AG04450 (cell line): ENCODE data around the gene AFF3. TPM values are rescaled to one million over a fixed set of nuclear protein-coding genes. Genes with fewer than 3 reads are reported as not detected.

Experiments
- CTCF ChIA-PET: fragments of 300-600, 350-600 bp; formaldehyde crosslinking; extraction: SDS; loops from one replicate; lab custom pipeline; 2022; ENCODE audit warnings: antibody characterized with exemption, inconsistent platforms; lab: Charles Lee
- POLR2A ChIA-PET: fragments of 350-600 bp; formaldehyde crosslinking; extraction: SDS; loops from one replicate; lab custom pipeline; 2021; ENCODE audit warnings: antibody characterized with exemption, inconsistent platforms; lab: Yijun Ruan, JAX
- DNase-seq: peaks from one replicate; pipeline ENCODE4 v3.0.0-alpha.2; 2011; ENCODE audit warnings: low read depth, low spot score
- H3K27ac ChIP-seq: one replicate; pipeline ENCODE4 v1.5.1; 2012; ENCODE audit warnings: low read depth, low read length, control low read depth
- H3K27me3 ChIP-seq: one replicate; pipeline ENCODE4 v1.6.0; 2012; ENCODE audit warnings: low read length; ENCODE audit not compliant: control insufficient read depth, insufficient read depth
- H3K4me3 ChIP-seq: 2 replicates; pipeline ENCODE4 v1.5.1; 2011; ENCODE audit warnings: mild to moderate bottlenecking, low read depth, low read length, control low read depth
- H3K9me3 ChIP-seq: 2 replicates; pipeline ENCODE4 v1.5.1; 2012; ENCODE audit warnings: low read length; ENCODE audit not compliant: control insufficient read depth, insufficient read depth
- polyA plus RNA-seq: library from polyadenylated mRNA; depleted of rRNA; stranded (reverse); fragments of >200 nt; gene quantifications from 2 replicates; pipeline ENCODE4 v1.2.3, GENCODE V29; 2011
- TF ChIP-seq, protein P1 (sequence below): IDR thresholded peaks from 2 replicates; pipeline ENCODE4 v1.5.1; 2011; ENCODE audit warnings: low read depth, low read length, control low read depth, inconsistent platforms

Gene AFF3
- polyA plus RNA-seq, 1 experiment: 17.9 TPM

DNA sequence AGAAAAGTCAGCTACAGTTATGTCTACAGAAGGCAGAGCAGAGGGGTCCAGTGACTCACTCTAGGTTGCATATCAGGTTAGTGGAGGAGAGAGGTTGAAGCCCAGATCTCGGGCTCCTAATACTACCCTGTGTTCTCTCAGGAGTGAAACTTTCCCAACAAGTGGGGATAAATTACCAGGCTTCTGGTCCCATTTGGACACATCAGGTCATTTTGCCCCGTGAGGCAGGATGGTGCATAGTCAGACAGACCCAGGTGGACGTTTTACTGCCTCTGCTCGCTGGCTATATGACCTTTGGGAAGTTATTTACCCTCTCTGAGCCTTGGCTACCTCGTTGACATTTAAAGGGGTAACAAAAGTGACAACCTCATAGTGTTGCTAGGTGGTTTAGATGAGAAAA is 524.6 kb downstream of the AFF3 start:
- TF ChIP-seq, protein P1, sequence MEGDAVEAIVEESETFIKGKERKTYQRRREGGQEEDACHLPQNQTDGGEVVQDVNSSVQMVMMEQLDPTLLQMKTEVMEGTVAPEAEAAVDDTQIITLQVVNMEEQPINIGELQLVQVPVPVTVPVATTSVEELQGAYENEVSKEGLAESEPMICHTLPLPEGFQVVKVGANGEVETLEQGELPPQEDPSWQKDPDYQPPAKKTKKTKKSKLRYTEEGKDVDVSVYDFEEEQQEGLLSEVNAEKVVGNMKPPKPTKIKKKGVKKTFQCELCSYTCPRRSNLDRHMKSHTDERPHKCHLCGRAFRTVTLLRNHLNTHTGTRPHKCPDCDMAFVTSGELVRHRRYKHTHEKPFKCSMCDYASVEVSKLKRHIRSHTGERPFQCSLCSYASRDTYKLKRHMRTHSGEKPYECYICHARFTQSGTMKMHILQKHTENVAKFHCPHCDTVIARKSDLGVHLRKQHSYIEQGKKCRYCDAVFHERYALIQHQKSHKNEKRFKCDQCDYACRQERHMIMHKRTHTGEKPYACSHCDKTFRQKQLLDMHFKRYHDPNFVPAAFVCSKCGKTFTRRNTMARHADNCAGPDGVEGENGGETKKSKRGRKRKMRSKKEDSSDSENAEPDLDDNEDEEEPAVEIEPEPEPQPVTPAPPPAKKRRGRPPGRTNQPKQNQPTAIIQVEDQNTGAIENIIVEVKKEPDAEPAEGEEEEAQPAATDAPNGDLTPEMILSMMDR: no peak
- Histone ChIP-seq H3K27ac (no peak overlapping the region), H3K27me3 (no peaks in the 10 kb centered on the region), H3K4me3 (no peak overlapping the region), H3K9me3 (peaks cover 4% of the 10 kb centered on the region; the same call in 1 of the 2 replicates)
- ChIA-PET POLR2A (no interaction called here), CTCF (no interaction called here)
- no peak for DNase-seq

DNA sequence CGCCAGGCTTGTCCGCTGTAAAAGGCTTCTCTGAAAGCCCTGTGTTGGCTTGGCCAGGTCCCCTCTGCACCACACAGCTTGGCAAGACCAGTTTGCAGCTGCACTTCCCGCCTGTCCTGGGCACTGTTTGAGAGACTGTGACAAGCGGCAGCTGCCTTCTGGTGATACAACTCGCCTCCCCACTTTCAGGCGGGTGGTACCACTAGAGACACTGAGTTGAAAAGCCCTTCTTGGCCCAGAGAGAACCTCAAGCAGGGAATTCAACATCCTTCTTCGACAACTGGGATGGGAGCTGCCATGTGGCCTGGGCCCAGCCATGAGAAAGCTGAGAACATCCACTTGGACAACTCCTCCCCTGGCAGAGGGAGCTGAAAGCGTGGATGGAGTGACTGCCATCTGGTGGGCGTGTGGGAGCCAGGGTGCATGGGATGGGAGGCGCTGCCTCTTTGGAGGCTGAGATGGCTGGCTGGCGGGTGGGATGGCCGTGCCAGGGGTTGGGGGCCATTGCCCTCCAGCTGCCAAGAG is 527.1 kb downstream of the AFF3 start:
- Histone ChIP-seq H3K9me3 (peaks cover 4% of the 10 kb centered on the region; the same call in 1 of the 2 replicates), H3K27me3 (no peaks in the 10 kb centered on the region), H3K27ac (no peak overlapping the region), H3K4me3 (no peak overlapping the region)
- no peak for DNase-seq
- ChIA-PET POLR2A (no interaction called here), CTCF (no interaction called here)
- TF ChIP-seq, protein P1: no peak

DNA sequence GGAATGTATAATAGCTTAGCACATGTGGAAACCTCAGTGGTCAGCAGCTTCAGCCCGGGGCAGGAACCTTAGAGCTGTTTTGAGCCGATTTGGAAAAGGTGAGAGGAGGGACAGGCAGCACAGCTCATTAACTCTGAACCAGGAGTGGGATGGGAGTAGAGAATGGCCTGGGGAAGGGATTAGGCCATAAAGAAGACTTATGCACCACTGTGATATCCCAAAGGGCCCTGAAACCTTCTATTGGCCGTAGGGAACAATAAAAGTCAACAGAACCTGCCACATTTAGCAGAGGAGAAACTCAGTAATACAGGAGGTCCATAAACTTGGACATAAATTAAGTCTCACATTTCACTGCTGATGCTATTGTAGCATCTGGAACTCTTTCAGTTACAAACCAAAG is 528.4 kb downstream of the AFF3 start:
- no peak for DNase-seq
- H3K4me3 ChIP-seq: no peak overlapping the region
- POLR2A ChIA-PET: no interaction called here
- peaks cover 4% of the 10 kb centered on the region; the same call in 1 of the 2 replicates for H3K9me3 ChIP-seq
- no peak overlapping the region for H3K27ac ChIP-seq
- H3K27me3 ChIP-seq: no peaks in the 10 kb centered on the region
- CTCF ChIA-PET: interaction anchor here (0.9 to 1.8 kb wide), 3 partner anchors 35 to 649 kb away, joined by 3 to 5 read pairs (median 4); no protein-coding TSS in a partner anchor
- TF ChIP-seq, protein P1: no peak

DNA sequence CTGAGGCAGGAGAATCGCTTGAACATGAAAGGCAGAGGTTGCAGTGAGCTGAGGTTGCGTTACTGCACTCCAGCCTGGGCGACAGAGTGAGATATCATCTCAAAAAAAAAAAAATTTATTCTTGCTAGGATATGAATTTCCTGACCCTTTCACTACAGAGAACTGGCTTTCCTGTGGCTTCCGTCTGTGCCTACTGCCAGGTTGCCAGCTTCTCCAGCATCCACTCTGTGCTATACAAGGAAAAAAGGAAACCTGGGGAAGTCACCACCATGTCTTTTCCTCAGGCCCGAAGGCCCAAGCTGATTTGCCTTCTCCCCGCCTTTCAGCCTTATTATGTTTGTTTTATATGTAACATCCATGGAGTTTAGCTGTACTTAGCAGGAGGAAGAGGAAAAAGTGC is 530.6 kb downstream of the AFF3 start:
- TF ChIP-seq, protein P1: no peak
- no peak for DNase-seq
- ChIA-PET CTCF (interaction anchor here (1.3 kb wide), 1 partner anchor 52 kb away, joined by 3 read pairs; no protein-coding TSS in a partner anchor), POLR2A (no interaction called here)
- no peak overlapping the region for H3K27ac ChIP-seq
- no peak overlapping the region for H3K4me3 ChIP-seq
- peaks cover 4% of the 10 kb centered on the region; the same call in 1 of the 2 replicates for H3K9me3 ChIP-seq
- H3K27me3 ChIP-seq: no peaks in the 10 kb centered on the region

DNA sequence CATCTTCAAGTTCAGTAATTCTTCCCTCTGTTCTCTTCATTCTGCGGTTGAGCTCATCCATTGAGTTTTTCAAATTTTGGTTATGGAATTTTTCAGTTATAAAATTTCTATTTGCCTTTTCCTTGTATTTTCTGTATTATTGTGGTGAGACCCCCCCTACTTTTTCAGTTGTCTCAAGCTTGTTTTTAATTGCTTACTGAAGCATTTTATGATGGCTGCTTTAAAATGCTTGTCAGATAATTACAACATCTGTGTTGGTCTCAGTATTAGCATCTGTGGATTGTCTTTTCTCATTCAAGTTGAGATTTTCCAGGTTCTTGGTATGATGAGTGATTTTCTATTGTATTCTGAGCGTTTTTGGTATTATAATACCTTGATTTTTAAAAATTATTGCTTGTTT is 531.4 kb downstream of the AFF3 start:
- Histone ChIP-seq H3K27ac (no peak overlapping the region), H3K4me3 (no peak overlapping the region), H3K27me3 (no peaks in the 10 kb centered on the region), H3K9me3 (peaks cover 4% of the 10 kb centered on the region; the same call in 1 of the 2 replicates)
- no peak for DNase-seq
- TF ChIP-seq, protein P1: no peak
- ChIA-PET CTCF (interaction anchor here (1.3 kb wide), 1 partner anchor 52 kb away, joined by 3 read pairs; no protein-coding TSS in a partner anchor), POLR2A (no interaction called here)
